Measurements from ENCODE around the gene THSD7A. TPM values are rescaled to one million over a fixed set of nuclear protein-coding genes. Genes with fewer than 3 reads are reported as not detected.
A peak's percentile ranks its signal among the peaks of the same experiment; 100 is the strongest.

THSD7A gene
- total and polyA plus RNA-seq, 9 of the 15 experiments (the other 6 are each of a cell fraction or from before 2014, with no cell fraction given): 0.01 to 0.02 TPM; not detected in 7

DNA sequence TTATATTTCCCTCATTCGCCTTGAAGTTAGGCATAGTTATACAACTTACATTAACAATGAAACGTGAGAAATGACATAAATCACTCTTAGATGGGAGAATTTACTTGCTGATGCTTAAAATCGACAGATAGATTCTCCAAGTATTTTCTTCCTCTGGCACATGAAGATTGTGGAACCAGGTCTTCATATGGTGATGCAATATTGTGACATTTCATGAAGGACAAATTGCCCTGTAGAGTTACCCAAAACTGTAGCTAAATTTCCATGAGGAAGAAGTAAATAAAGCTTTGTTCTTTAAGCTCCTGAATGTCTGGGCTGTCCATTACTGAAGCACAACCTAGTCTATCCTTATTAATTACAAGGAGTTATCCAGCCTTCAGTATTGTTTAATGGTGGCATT lies 353.1 kb downstream of the THSD7A start:
- no peaks in the 10 kb centered on the region for H4K20me1 ChIP-seq (replicated peaks; ENCODE audit: control insufficient read depth, insufficient read depth, low read length)
- WGBS (ENCODE audit: insufficient coverage, low coverage, missing lambda C conversion rate): 4% methylated on average over 3 of the region's 3 CpGs

GRCh38 chr7:11478426-11478825 lies 353.6 kb downstream of the THSD7A start:
- no peak overlapping the region for H3K9ac ChIP-seq (ENCODE audit: insufficient read depth in 1 of 2, low read depth in 2 of 2, low read length in 2 of 2)
- ChIA-PET CTCF (ENCODE audit: low intra/inter-chr PET ratio) (no interaction called here), POLR2A (no interaction called here)
- no peak overlapping the region for H3K27ac ChIP-seq (ENCODE audit: extremely low read depth, low read depth, low read length)
- TF ChIP-seq ZC3H8 (IDR thresholded peaks at IDR 0.05) (no peak), FOXA3 (CRISPR knock-in tag; conservative IDR thresholded peaks at IDR 0.05 in 1 of 2, IDR thresholded peaks at IDR 0.05 in 1 of 2) (no peak), ZBTB1 (CRISPR knock-in tag; IDR thresholded peaks at IDR 0.05; ENCODE audit: borderline replicate concordance, low read depth) (no peak), HNRNPK (IDR thresholded peaks at IDR 0.05; ENCODE audit: low read depth, low read length, poor library complexity, severe bottlenecking) (no peak), ZNF316 (IDR thresholded peaks at IDR 0.05) (no peak), ZNF551 (CRISPR knock-in tag; IDR thresholded peaks at IDR 0.05) (no peak)
- TF ChIP-seq, protein P1, sequence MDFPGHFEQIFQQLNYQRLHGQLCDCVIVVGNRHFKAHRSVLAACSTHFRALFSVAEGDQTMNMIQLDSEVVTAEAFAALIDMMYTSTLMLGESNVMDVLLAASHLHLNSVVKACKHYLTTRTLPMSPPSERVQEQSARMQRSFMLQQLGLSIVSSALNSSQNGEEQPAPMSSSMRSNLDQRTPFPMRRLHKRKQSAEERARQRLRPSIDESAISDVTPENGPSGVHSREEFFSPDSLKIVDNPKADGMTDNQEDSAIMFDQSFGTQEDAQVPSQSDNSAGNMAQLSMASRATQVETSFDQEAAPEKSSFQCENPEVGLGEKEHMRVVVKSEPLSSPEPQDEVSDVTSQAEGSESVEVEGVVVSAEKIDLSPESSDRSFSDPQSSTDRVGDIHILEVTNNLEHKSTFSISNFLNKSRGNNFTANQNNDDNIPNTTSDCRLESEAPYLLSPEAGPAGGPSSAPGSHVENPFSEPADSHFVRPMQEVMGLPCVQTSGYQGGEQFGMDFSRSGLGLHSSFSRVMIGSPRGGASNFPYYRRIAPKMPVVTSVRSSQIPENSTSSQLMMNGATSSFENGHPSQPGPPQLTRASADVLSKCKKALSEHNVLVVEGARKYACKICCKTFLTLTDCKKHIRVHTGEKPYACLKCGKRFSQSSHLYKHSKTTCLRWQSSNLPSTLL (IDR thresholded peaks at IDR 0.05): no peak
- 0% methylated on average over 1 of the region's 1 CpG for WGBS (ENCODE audit: insufficient coverage, low coverage, missing lambda C conversion rate)
- no peak overlapping the region for H3K4me3 ChIP-seq
- no peak overlapping the region for H3K4me2 ChIP-seq (ENCODE audit: insufficient read depth, low read length)
- ATAC-seq (no peak), FAIRE-seq (no peak), DNase-seq (ENCODE audit: extremely low read depth in 1 of 4, low spot score in 3 of 4) (no peak)
- no peaks in the 10 kb centered on the region for H3K27me3 ChIP-seq (ENCODE audit: control insufficient read depth in 2 of 2, insufficient read depth in 2 of 2, low read length in 2 of 2)
- intact Hi-C loops (cut with micrococcal nuclease) (no loop called here), in situ Hi-C loops (cut with MboI) (no loop called here)
- H4K20me1 ChIP-seq (replicated peaks; ENCODE audit: control insufficient read depth, insufficient read depth, low read length): no peaks in the 10 kb centered on the region
- H3K9me3 ChIP-seq (replicated peaks; ENCODE audit: control insufficient read depth, insufficient read depth, low read depth, low read length): no peaks in the 10 kb centered on the region; the same call in 1 of the 2 replicates
- no peaks in the 10 kb centered on the region for H3K79me2 ChIP-seq (ENCODE audit: control insufficient read depth, insufficient read depth, low read length)
- H3K36me3 ChIP-seq (ENCODE audit: control insufficient read depth, insufficient read depth, low read length): no peaks in the 10 kb centered on the region
- H3K4me1 ChIP-seq (replicated peaks in 1 of 2; ENCODE audit: control insufficient read depth in 2 of 2, insufficient read depth in 2 of 2, low read length in 2 of 2): no peaks in the 10 kb centered on the region
- H3K9me1 ChIP-seq (ENCODE audit: control insufficient read depth, insufficient read depth, low read length): no peaks in the 10 kb centered on the region
- no TSS peak for BruUV-seq (replicated peaks)
- no peak overlapping the region for H2AFZ ChIP-seq (ENCODE audit: low read depth, low read length)

More for the DNA sequence above, 353.1 kb downstream of the THSD7A start:
- BruUV-seq (replicated peaks): no TSS peak
- Histone ChIP-seq H3K4me3 (no peak overlapping the region), H3K9me1 (ENCODE audit: control insufficient read depth, insufficient read depth, low read length) (no peaks in the 10 kb centered on the region), H3K4me2 (ENCODE audit: insufficient read depth, low read length) (no peak overlapping the region), H3K79me2 (ENCODE audit: control insufficient read depth, insufficient read depth, low read length) (no peaks in the 10 kb centered on the region), H3K27me3 (ENCODE audit: control insufficient read depth in 2 of 2, insufficient read depth in 2 of 2, low read length in 2 of 2) (no peaks in the 10 kb centered on the region), H3K4me1 (replicated peaks in 1 of 2; ENCODE audit: control insufficient read depth in 2 of 2, insufficient read depth in 2 of 2, low read length in 2 of 2) (no peaks in the 10 kb centered on the region), H3K36me3 (ENCODE audit: control insufficient read depth, insufficient read depth, low read length) (no peaks in the 10 kb centered on the region), H2AFZ (ENCODE audit: low read depth, low read length) (no peak overlapping the region), H3K9me3 (replicated peaks; ENCODE audit: control insufficient read depth, insufficient read depth, low read depth, low read length) (no peaks in the 10 kb centered on the region; the same call in 1 of the 2 replicates), H3K27ac (ENCODE audit: extremely low read depth, low read depth, low read length) (no peak overlapping the region), H3K9ac (ENCODE audit: insufficient read depth in 1 of 2, low read depth in 2 of 2, low read length in 2 of 2) (no peak overlapping the region)
- CTCF ChIA-PET (ENCODE audit: low intra/inter-chr PET ratio): no interaction called here
- in situ Hi-C loops (cut with MboI): no loop called here
- POLR2A ChIA-PET: no interaction called here
- FAIRE-seq (no peak), DNase-seq (ENCODE audit: extremely low read depth in 1 of 4, low spot score in 3 of 4) (no peak), ATAC-seq (no peak)
- intact Hi-C loops (cut with micrococcal nuclease): no loop called here
- no peak for TF ChIP-seq CEBPG (CRISPR knock-in tag; IDR thresholded peaks at IDR 0.05)
- peak; percentile 40 to 42; a peak in 1 of 4 replicates for TF ChIP-seq CEBPG (tag; conservative IDR thresholded peaks at IDR 0.05 in 1 of 2, IDR thresholded peaks at IDR 0.05 in 1 of 2)
- no peak for TF ChIP-seq ELF1 (tag; IDR thresholded peaks at IDR 0.05)
- TF ChIP-seq, protein P2, sequence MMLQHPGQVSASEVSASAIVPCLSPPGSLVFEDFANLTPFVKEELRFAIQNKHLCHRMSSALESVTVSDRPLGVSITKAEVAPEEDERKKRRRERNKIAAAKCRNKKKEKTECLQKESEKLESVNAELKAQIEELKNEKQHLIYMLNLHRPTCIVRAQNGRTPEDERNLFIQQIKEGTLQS (IDR thresholded peaks at IDR 0.05): 0 out of 2 replicates have a peak, but pooled peaks have one; percentile 24
- TF ChIP-seq, protein P2 (CRISPR knock-in tag; conservative IDR thresholded peaks at IDR 0.05): no peak
